Colonic mucosa (tissue), 4 donors: Measurements from ENCODE around the gene MUC5AC. TPM values are rescaled to one million over a fixed set of nuclear protein-coding genes. Genes with fewer than 3 reads are reported as not detected.
A peak's percentile ranks its signal among the peaks of the same experiment; 100 is the strongest.
"Not testable (repeated sequence)": the region's sequence is repeated elsewhere in the genome, so short reads cannot be mapped to it uniquely, and the experiment has no call there.

Source experiments
- DNase-seq: peaks from one replicate; pipeline ENCODE4 v3.0.0-alpha.2; 2020
- H3K27ac ChIP-seq: fragments of 200-600 bp; one replicate; pipeline ENCODE4 v1.8.0; 2021
- H3K27me3 ChIP-seq: fragments of 200-600 bp; one replicate; pipeline ENCODE4 v1.8.0; 2021
- H3K36me3 ChIP-seq: fragments of 200-600 bp; one replicate; pipeline ENCODE4 v1.8.0; 2021
- H3K4me1 ChIP-seq: fragments of 200-600 bp; one replicate; pipeline ENCODE4 v1.8.0; 2021; ENCODE audit warnings: mild to moderate bottlenecking
- H3K4me3 ChIP-seq: fragments of 200-600 bp; one replicate; pipeline ENCODE4 v1.8.0; 2021
- H3K9ac ChIP-seq, 2 donors: one replicate each; pipeline ENCODE4 v1.7.0; 2013; ENCODE audit warnings: control low read depth in 2 of 2, low read depth in 2 of 2, low read length in 2 of 2
- H3K9me3 ChIP-seq: fragments of 200-600 bp; one replicate; pipeline ENCODE4 v1.8.0; 2021
- intact Hi-C: fragments of 100-400 bp; cut with DNase I; formaldehyde crosslinking; loops from one replicate; pipeline ENCODE4 v1.14.1; 2022
- total RNA-seq, 2 donors: library from RNA; stranded (reverse); fragmentation: NEBNext Ultra II Directional in 1 of 2; extraction: Animal tissue kit (Norgen Biotek cat#: 25700) in 1 of 2; gene quantifications; one replicate each; pipeline ENCODE4 v1.2.1, GENCODE V29; 2021
- TF ChIP-seq, protein P1 (sequence below): fragments of 200-600 bp; IDR thresholded peaks from one replicate; pipeline ENCODE4 v1.8.0; 2022; ENCODE audit warnings: antibody characterized with exemption, mild to moderate bottlenecking
- donor health status: healthy.
- donor health status: DM: no; HTN: no; CAD: no.
- donor health status: DM: no; HTN: no; CAD: no.

The MUC5AC gene
- total RNA-seq, 2 donors from 2014 or later, result 0.03 to 0.20 TPM

GRCh38 chr11:1152316-1153104, 5.2 kb upstream of the MUC5AC start:
- intact Hi-C loops, result no loop called here
- Histone ChIP-seq H3K27me3 (no peaks in the 10 kb centered on the region), H3K4me1 (no peaks in the 10 kb centered on the region), H3K9ac (no peak overlapping the region), H3K36me3 (no peaks in the 10 kb centered on the region), H3K27ac (no peak overlapping the region), H3K9me3 (no peaks in the 10 kb centered on the region), H3K4me3 (no peak overlapping the region)
- DNase-seq, result no peak
- TF ChIP-seq, protein P1, sequence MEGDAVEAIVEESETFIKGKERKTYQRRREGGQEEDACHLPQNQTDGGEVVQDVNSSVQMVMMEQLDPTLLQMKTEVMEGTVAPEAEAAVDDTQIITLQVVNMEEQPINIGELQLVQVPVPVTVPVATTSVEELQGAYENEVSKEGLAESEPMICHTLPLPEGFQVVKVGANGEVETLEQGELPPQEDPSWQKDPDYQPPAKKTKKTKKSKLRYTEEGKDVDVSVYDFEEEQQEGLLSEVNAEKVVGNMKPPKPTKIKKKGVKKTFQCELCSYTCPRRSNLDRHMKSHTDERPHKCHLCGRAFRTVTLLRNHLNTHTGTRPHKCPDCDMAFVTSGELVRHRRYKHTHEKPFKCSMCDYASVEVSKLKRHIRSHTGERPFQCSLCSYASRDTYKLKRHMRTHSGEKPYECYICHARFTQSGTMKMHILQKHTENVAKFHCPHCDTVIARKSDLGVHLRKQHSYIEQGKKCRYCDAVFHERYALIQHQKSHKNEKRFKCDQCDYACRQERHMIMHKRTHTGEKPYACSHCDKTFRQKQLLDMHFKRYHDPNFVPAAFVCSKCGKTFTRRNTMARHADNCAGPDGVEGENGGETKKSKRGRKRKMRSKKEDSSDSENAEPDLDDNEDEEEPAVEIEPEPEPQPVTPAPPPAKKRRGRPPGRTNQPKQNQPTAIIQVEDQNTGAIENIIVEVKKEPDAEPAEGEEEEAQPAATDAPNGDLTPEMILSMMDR, result no peak

DNA sequence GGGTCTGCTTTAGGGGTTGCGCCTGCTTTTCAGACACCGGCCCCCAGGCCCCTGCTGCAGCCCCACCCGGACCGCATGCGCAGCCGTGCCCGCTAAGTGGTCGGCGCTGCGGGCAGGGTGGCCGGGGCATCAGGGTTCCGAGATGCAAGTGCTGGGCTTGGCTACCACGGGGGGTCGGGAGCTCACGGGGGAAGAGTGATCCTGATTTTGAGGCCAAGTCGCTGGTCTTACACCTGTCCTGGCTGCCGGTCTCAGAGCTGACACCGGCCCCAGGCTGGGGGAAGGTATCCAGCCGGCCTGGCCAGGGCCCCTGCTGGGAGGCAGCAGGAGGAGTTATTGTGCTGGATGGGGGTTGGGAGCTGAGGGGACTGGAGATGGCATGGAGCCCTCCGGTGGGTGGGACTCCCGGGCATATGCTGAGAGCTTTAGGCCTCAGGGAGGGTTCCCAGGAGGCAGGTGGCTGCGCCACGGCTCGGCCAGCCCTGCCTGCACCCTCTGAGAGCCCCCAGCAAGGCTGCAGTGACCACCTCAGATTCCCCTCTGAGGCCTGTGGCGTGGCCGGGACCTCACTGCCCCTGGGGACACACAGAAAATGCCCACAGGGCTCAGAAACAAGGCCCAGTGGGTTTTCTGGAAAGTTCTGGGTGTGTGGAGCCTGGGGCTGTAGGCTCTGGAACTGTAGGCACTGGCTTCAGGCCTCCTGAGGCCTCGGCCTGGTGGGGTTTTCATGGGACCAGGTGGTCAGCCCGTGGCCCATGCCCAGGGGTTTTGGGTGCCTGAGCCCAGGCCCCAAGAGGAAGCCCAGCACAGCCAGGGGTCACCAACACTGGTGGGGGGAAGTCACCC, 4.4 kb upstream of the MUC5AC start:
- no peak overlapping the region for H3K9ac ChIP-seq
- no peaks in the 10 kb centered on the region for H3K4me1 ChIP-seq
- no peak overlapping the region for H3K27ac ChIP-seq
- intact Hi-C loops, result no loop called here
- DNase-seq, result peak; percentile 15
- H3K27me3 ChIP-seq, result no peaks in the 10 kb centered on the region
- H3K9me3 ChIP-seq, result no peaks in the 10 kb centered on the region
- no peaks in the 10 kb centered on the region for H3K36me3 ChIP-seq
- TF ChIP-seq, protein P1, result no peak
- no peak overlapping the region for H3K4me3 ChIP-seq

GRCh38 chr11:1153951-1154493, 3.7 kb upstream of the MUC5AC start:
- DNase-seq, result peak; percentile 46
- Histone ChIP-seq H3K27me3 (no peaks in the 10 kb centered on the region), H3K4me3 (no peak overlapping the region), H3K27ac (no peak overlapping the region), H3K9ac (no peak overlapping the region), H3K4me1 (no peaks in the 10 kb centered on the region), H3K9me3 (no peaks in the 10 kb centered on the region), H3K36me3 (no peaks in the 10 kb centered on the region)
- intact Hi-C loops, result no loop called here
- TF ChIP-seq, protein P1, result no peak

GRCh38 chr11:1154656-1155055, 3.1 kb upstream of the MUC5AC start:
- intact Hi-C loops, H3K4me3 ChIP-seq, DNase-seq, H3K9ac ChIP-seq, H3K9me3 ChIP-seq, H3K36me3 ChIP-seq, H3K4me1 ChIP-seq, H3K27me3 ChIP-seq, H3K27ac ChIP-seq: not testable (repeated sequence)

DNA sequence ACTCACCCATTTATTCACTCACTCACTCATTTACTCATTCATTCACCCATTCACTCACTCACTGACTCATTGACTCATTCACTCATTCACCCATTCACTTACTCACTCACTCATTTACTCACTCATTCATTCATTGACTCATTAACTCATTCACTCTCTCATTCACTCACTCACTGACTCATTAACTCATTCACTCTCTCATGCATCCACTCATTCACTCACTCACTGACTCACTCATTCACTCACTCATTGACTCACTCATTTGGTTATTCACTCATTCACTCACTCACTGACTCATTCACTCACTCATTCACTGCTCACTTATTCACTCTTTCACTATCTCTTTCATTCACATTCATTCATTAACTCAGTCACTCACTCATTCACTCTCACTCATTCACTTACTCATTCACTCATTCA, 2.5 kb upstream of the MUC5AC start:
- intact Hi-C loops, result no loop called here
- no peaks in the 10 kb centered on the region for H3K27me3 ChIP-seq

More for the DNA sequence above, 2.5 kb upstream of the MUC5AC start:
- no peak overlapping the region for H3K4me3 ChIP-seq
- no peak overlapping the region for H3K27ac ChIP-seq
- no peaks in the 10 kb centered on the region for H3K4me1 ChIP-seq
- no peak for DNase-seq
- TF ChIP-seq, protein P1, result no peak
- H3K9ac ChIP-seq, result no peak overlapping the region
- H3K9me3 ChIP-seq, result no peaks in the 10 kb centered on the region
- H3K36me3 ChIP-seq, result no peaks in the 10 kb centered on the region
